ENCODE results near the gene PGR. TPM values are rescaled to one million over a fixed set of nuclear protein-coding genes. Genes with fewer than 3 reads are reported as not detected.

Gene PGR
- polyA plus RNA-seq, 1 of the 3 experiments (the other 2 are of a cell fraction): not detected

GRCh38 chr11:100990931-100991330, 138.7 kb downstream of the PGR start:
- CTCF ChIA-PET: no interaction called here
- Histone ChIP-seq H3K9ac (no peak overlapping the region), H3K9me2 (no peaks in the 10 kb centered on the region), H3K4me3 (ENCODE audit: low read depth in 2 of 2, low read length in 1 of 2) (no peak overlapping the region), H3K4me2 (no peak overlapping the region), H3K9me3 (no peaks in the 10 kb centered on the region), H3K4me1 (ENCODE audit: control insufficient read depth in 1 of 2, insufficient read depth in 2 of 2, low read depth in 1 of 2, low read length in 1 of 2) (no peaks in the 10 kb centered on the region), H2AFZ (ENCODE audit: low read depth) (no peak overlapping the region), H3K79me2 (ENCODE audit: insufficient read depth) (no peaks in the 10 kb centered on the region), H4K20me1 (ENCODE audit: insufficient read depth) (no peaks in the 10 kb centered on the region), H3K27me3 (ENCODE audit: insufficient read depth) (no peaks in the 10 kb centered on the region), H3K27ac (ENCODE audit: low read depth in 2 of 2, low read length in 1 of 2) (no peak overlapping the region), H3F3A (replicated peaks; ENCODE audit: insufficient read depth) (no peaks in the 10 kb centered on the region), H3K36me3 (replicated peaks in 1 of 2; ENCODE audit: control insufficient read depth in 1 of 2, insufficient read depth in 2 of 2, low read length in 1 of 2) (no peaks in the 10 kb centered on the region)
- TF ChIP-seq, protein P1, sequence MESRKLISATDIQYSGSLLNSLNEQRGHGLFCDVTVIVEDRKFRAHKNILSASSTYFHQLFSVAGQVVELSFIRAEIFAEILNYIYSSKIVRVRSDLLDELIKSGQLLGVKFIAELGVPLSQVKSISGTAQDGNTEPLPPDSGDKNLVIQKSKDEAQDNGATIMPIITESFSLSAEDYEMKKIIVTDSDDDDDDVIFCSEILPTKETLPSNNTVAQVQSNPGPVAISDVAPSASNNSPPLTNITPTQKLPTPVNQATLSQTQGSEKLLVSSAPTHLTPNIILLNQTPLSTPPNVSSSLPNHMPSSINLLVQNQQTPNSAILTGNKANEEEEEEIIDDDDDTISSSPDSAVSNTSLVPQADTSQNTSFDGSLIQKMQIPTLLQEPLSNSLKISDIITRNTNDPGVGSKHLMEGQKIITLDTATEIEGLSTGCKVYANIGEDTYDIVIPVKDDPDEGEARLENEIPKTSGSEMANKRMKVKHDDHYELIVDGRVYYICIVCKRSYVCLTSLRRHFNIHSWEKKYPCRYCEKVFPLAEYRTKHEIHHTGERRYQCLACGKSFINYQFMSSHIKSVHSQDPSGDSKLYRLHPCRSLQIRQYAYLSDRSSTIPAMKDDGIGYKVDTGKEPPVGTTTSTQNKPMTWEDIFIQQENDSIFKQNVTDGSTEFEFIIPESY (IDR thresholded peaks at IDR 0.05; ENCODE audit: borderline replicate concordance, low read depth): no peak
- TF ChIP-seq YY1 (IDR thresholded peaks at IDR 0.05; ENCODE audit: low read depth) (no peak), JUND (IDR thresholded peaks at IDR 0.05) (no peak), CTCF (IDR thresholded peaks at IDR 0.05) (no peak), SMC3 (IDR thresholded peaks at IDR 0.05; ENCODE audit: low read depth, low read length) (no peak), IRF3 (IDR thresholded peaks at IDR 0.05; ENCODE audit: low read depth, low read length) (no peak), MAX (IDR thresholded peaks at IDR 0.05; ENCODE audit: low read depth) (no peak), POLR2AphosphoS5 (IDR thresholded peaks at IDR 0.05; ENCODE audit: low read depth, low read length) (no peak), CHD2 (IDR thresholded peaks at IDR 0.05; ENCODE audit: low read length, partially characterized antibody) (no peak), EZH2phosphoT487 (IDR thresholded peaks at IDR 0.05; ENCODE audit: borderline replicate concordance, low read depth) (no peak), SIN3A (IDR thresholded peaks at IDR 0.05; ENCODE audit: borderline replicate concordance, low read depth, low read length) (no peak), USF1 (IDR thresholded peaks at IDR 0.05; ENCODE audit: borderline replicate concordance, low read depth) (no peak)
- WGBS (ENCODE audit: low lambda C conversion rate): 7% methylated on average over 1 of the region's 1 CpG
- POLR2A ChIA-PET: no interaction called here
- no peak for DNase-seq

Data from SK-N-SH (cell line).